Gastrocnemius medialis (tissue), 4 donors: ENCODE results near the gene IQSEC2. TPM values are rescaled to one million over a fixed set of nuclear protein-coding genes. Genes with fewer than 3 reads are reported as not detected.

ENCODE experiments used
- ATAC-seq, 2 donors: fragments of 150-250 bp; one replicate each; pipeline ENCODE4 v1.9.1; 2016
- DNase-seq, 2 donors: peaks; one replicate each; pipeline ENCODE4 v3.0.0-alpha.2; 2019
- H3K27ac ChIP-seq, 4 donors: fragments of 200-600 bp; sonication (generic); 1 replicate in 1 of 4; 2 replicates in 3 of 4; pipeline ENCODE4 v1.5.1; 2016 to 2018; ENCODE audit warnings: mild to moderate bottlenecking in 2 of 4, moderate library complexity in 1 of 4
- H3K27me3 ChIP-seq, 3 donors: fragments of 200-600 bp; sonication (generic) in 2 of 3; 1 replicate in 1 of 3; 2 replicates in 2 of 3; pipeline versions ENCODE4 v1.5.1 to v1.6.0; 2016 to 2019; ENCODE audit warnings: mild to moderate bottlenecking in 1 of 3, moderate library complexity in 1 of 3
- H3K36me3 ChIP-seq, 2 donors: fragments of 200-600 bp; sonication (generic) in 1 of 2; one replicate each; pipeline ENCODE4 v1.5.1; 2017 to 2018
- H3K4me1 ChIP-seq, 2 donors: fragments of 200-600 bp; sonication (generic) in 1 of 2; one replicate each; pipeline ENCODE4 v1.5.1; 2016 to 2017; ENCODE audit warnings: mild to moderate bottlenecking in 2 of 2
- H3K4me3 ChIP-seq, 4 donors: fragments of 200-600 bp; sonication (generic) in 3 of 4; 1 replicate in 1 of 4; 2 replicates in 3 of 4; pipeline ENCODE4 v1.5.1; 2016 to 2019; ENCODE audit warnings: mild to moderate bottlenecking in 2 of 4
- H3K9me3 ChIP-seq, 3 donors: fragments of 200-600 bp; sonication (generic) in 2 of 3; 1 replicate in 1 of 3; 2 replicates in 2 of 3; pipeline ENCODE4 v1.5.1; 2016 to 2019
- POLR2A ChIP-seq, 2 donors: fragments of 450-650 bp; IDR thresholded peaks; one replicate each; pipeline ENCODE4 v1.6.1; 2017; ENCODE audit warnings: antibody characterized with exemption in 2 of 2, mild to moderate bottlenecking in 2 of 2, moderate library complexity in 2 of 2
- in situ Hi-C, 4 donors: fragments of 200-750 bp; cut with MboI; loops; one replicate each; pipeline versions ENCODE4 v1.15.0 to v1.8.0; 2017; ENCODE audit warnings: low sequenced_read_pairs in 4 of 4
- intact Hi-C: fragments of 100-400 bp; cut with DNase I; formaldehyde crosslinking; loops from one replicate; pipeline ENCODE4 v1.15.1; 2023; ENCODE audit warnings: low total_unique reads
- total RNA-seq, 4 donors: library from RNA; depleted of rRNA; stranded (reverse); fragments of >200 nt; gene quantifications; one replicate each; pipeline versions ENCODE4 v1.1.0 to v1.2.3, GENCODE V29; 2016
- TF ChIP-seq, protein P1 (sequence below), 5 experiments: fragments of 450-650 bp in 3 of 5; fragments of 200-600 bp in 2 of 5; sonication (generic) in 2 of 5; IDR thresholded peaks in 4 of 5; conservative IDR thresholded peaks in 1 of 5; 1 replicate in 4 of 5; 2 replicates in 1 of 5; pipeline ENCODE4 v1.5.1; 2016 to 2019; ENCODE audit warnings: antibody characterized with exemption in 5 of 5, mild to moderate bottlenecking in 3 of 5, moderate library complexity in 3 of 5

Gene IQSEC2
- 100 to 1,000 TPM in 1 of 4 donors, 10 to 100 TPM in 3; 59.2 to 127 (median 73.9) TPM for total RNA-seq

DNA sequence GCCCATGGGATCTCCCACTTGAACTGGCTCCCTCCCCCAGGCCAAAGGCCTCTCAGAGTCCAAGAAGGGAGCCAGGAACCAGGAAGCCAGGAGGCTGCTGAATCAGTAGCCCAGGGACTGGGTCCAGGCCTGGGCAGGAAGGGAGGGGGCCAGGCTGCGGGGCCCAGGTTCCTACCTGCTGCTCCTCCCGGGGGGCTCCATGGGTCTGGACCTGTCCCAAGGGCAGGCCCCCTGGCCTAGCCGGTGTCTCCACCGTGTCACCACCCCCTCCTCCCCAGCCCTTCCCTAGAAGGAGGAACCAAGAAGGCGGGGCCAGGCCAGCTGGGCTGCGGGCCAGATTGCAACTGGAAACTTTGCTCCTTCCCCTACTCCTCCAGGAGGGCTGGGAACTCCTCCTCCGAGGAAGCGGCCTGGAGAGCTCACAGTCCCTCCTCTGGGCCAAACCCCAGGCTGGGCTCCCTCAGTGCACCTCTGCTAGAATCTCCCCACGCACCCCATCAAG is at the start of gene IQSEC2:
IQSEC2 (minus strand) TSS at position 264 of the 502 bp plus-strand sequence.
- in situ Hi-C loops, result no loop called here
- H3K27me3 ChIP-seq, result no peaks in the 10 kb centered on the region

DNA sequence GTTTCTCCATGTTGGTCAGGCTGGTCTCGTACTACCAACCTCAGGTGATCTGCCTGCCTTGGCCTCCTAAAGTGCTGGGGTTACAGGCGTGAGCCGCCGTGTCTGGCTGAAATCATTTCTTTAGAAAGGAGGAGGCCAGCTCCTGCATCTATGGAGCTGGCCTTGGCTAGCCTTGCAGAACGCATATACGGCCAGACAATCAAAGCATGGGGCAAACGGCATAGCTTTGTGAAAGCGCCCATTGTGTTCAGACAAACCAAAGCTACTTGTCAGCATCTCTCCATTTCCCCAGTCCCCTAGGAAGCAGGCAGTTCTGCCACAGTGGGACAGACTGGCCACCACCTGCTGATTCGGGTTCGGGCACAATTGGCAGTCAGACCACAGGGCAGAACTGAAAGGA is 48.9 kb upstream of the IQSEC2 start:
- intact Hi-C loops (loop anchor here (2.0 kb wide), 1 partner anchor 14 kb away; no protein-coding TSS in a partner anchor), in situ Hi-C loops (no loop called here)

More for the DNA sequence above, at the start of gene IQSEC2:
- Histone ChIP-seq H3K36me3 (no peaks in the 10 kb centered on the region), H3K27ac (peak within 1 kb of the TSS; percentile 87 to 93 (median 91)), H3K4me1 (peaks cover 38 to 40% of the 10 kb centered on the region in 2 donors), H3K4me3 (peak within 1 kb of the TSS; percentile 41 to 57 (median 50)), H3K9me3 (no peaks in the 10 kb centered on the region)
- TF ChIP-seq, protein P1, sequence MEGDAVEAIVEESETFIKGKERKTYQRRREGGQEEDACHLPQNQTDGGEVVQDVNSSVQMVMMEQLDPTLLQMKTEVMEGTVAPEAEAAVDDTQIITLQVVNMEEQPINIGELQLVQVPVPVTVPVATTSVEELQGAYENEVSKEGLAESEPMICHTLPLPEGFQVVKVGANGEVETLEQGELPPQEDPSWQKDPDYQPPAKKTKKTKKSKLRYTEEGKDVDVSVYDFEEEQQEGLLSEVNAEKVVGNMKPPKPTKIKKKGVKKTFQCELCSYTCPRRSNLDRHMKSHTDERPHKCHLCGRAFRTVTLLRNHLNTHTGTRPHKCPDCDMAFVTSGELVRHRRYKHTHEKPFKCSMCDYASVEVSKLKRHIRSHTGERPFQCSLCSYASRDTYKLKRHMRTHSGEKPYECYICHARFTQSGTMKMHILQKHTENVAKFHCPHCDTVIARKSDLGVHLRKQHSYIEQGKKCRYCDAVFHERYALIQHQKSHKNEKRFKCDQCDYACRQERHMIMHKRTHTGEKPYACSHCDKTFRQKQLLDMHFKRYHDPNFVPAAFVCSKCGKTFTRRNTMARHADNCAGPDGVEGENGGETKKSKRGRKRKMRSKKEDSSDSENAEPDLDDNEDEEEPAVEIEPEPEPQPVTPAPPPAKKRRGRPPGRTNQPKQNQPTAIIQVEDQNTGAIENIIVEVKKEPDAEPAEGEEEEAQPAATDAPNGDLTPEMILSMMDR (IDR thresholded peaks at IDR 0.05 in 4 of 5, conservative IDR thresholded peaks at IDR 0.05 in 1 of 5), result no peak
- TF ChIP-seq POLR2A (IDR thresholded peaks at IDR 0.05), result peak; percentile 45 to 66
- intact Hi-C loops, result loop anchor here (5.0 kb wide), 2 partner anchors 161 to 209 kb away; no protein-coding TSS in a partner anchor
- peak; percentile 82 for ATAC-seq
- DNase-seq, result peak; percentile 77 to 91

DNA sequence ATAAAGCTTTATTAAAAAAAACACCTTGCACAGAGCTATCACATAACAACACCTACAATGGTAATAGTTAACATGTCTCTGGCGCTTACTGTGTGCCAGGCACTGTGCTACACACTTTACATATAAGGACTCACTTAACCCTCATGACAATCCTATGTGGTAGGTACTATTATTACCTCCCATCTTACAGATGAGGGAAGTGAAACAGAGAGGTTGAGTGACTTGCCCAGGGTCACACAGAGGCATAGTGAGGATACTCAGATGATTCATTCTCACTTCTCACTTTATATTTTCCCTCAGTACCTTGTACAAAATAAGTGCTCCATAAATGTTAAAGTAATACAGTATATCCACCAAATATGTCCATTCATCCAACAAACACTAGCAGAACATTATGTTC is 43.4 kb upstream of the IQSEC2 start:
- DNase-seq (no peak), ATAC-seq (no peak)
- TF ChIP-seq, protein P1 (IDR thresholded peaks at IDR 0.05 in 4 of 5, conservative IDR thresholded peaks at IDR 0.05 in 1 of 5), result no peak
- no peak for TF ChIP-seq POLR2A (IDR thresholded peaks at IDR 0.05)
- intact Hi-C loops, result loop anchor here (10.0 kb wide), 1 partner anchor 250 kb away; no protein-coding TSS in a partner anchor
- no peak overlapping the region for H3K27ac ChIP-seq
- H3K4me1 ChIP-seq, result peaks cover 0 to 4% of the 10 kb centered on the region in 2 donors
- no peaks in the 10 kb centered on the region for H3K9me3 ChIP-seq
- in situ Hi-C loops, result loop anchor here in 2 of 4 donors (25.0 kb wide), 1 partner anchor 112 kb away; the partner anchor contains the start of gene HSD17B10 (in 2 of the 2)
- no peak overlapping the region for H3K4me3 ChIP-seq
- no peaks in the 10 kb centered on the region for H3K36me3 ChIP-seq
- H3K27me3 ChIP-seq, result peaks cover 0 to 39% (median 18%) of the 10 kb centered on the region in 3 donors

More for the DNA sequence above, 48.9 kb upstream of the IQSEC2 start:
- TF ChIP-seq, protein P1 (IDR thresholded peaks at IDR 0.05 in 4 of 5, conservative IDR thresholded peaks at IDR 0.05 in 1 of 5), result no peak
- no peak for TF ChIP-seq POLR2A (IDR thresholded peaks at IDR 0.05)
- no peaks in the 10 kb centered on the region for H3K36me3 ChIP-seq
- no peak for DNase-seq
- H3K4me1 ChIP-seq, result no peaks in the 10 kb centered on the region
- no peak overlapping the region for H3K27ac ChIP-seq
- H3K27me3 ChIP-seq, result peaks cover 0 to 12% (median 0%) of the 10 kb centered on the region in 3 donors
- no peaks in the 10 kb centered on the region for H3K9me3 ChIP-seq
- no peak overlapping the region for H3K4me3 ChIP-seq
- ATAC-seq, result no peak

- ATAC-seq, result no peak
- TF ChIP-seq, protein P1 (IDR thresholded peaks at IDR 0.05 in 4 of 5, conservative IDR thresholded peaks at IDR 0.05 in 1 of 5), result no peak
- no peak for TF ChIP-seq POLR2A (IDR thresholded peaks at IDR 0.05)
- Histone ChIP-seq H3K36me3 (no peaks in the 10 kb centered on the region), H3K27me3 (peaks cover 0 to 38% (median 24%) of the 10 kb centered on the region in 3 donors), H3K9me3 (no peaks in the 10 kb centered on the region), H3K27ac (no peak overlapping the region), H3K4me3 (no peak overlapping the region), H3K4me1 (peaks cover 0 to 6% of the 10 kb centered on the region in 2 donors)
- no peak for DNase-seq
- intact Hi-C loops, result loop anchor here (10.0 kb wide), 1 partner anchor 249 kb away; no protein-coding TSS in a partner anchor
- in situ Hi-C loops, result loop anchor here in 2 of 4 donors (25.0 kb wide), 1 partner anchor 113 kb away; the partner anchor contains the start of gene HSD17B10 (in 2 of the 2)
Measured at GRCh38 chrX:53324085-53324484, 42.7 kb upstream of the IQSEC2 start.
